ENCODE measurements around the gene KLC1. TPM values are rescaled to one million over a fixed set of nuclear protein-coding genes. Genes with fewer than 3 reads are reported as not detected.

KLC1 gene
- total RNA-seq, 2 experiments from 2014 or later, result 137 to 140 TPM

DNA sequence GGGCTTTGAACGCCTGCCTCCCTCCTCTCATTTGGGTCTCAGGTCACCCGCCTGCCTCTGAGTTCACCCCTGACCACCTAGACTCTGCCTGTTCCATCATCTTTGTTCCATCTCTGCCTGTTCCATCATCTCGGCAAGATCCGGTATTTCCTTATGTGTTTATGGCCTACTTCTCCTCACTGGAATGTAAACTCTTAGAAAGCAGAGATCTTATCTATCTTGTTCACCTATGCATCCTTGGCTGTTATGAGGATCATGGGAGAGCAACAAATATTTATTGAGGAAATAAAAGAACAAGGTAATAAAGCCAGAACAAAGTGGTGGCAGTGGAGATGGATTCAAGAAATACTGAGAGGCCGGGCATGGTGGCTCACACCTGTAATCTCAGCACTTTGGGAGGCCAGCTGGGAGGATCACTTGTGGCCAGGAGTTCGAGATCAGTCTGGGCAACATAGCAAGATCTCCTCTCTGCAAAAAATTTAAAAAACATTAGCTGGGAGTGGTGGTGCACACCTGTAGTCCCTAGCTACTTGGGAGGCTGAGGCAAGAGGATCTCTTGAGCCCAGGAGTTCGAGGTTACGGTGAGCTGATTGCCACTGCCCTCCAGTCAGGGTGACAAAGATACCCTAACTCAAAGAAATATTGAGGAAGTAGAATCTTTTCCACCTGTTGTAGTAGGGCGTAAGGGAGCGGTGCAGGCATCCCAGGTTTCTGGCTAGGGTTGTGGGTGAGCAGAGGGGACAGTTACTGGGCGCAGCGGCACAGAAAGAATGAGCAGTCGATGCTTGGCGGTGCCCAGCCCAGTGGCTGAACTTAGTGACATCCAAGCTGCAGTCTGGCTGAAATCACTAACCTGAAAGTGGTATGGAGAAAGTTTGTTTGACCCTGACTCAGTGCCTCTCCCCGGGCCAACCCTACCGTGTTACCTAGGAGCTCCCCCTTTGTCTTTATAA, 1.7 kb upstream of the KLC1 start:
- ChIA-PET CTCF (no interaction called here), POLR2A (no interaction called here)
- H3K4me1 Mint-ChIP-seq (ENCODE audit: low read depth), result peaks cover 39% of the 10 kb centered on the region
- peaks cover 3% of the 10 kb centered on the region for H3K36me3 Mint-ChIP-seq (ENCODE audit: low read depth)
- no peaks in the 10 kb centered on the region for H3K9me3 Mint-ChIP-seq (ENCODE audit: insufficient read depth)
- peaks cover 3% of the 10 kb centered on the region for H3K27me3 Mint-ChIP-seq (ENCODE audit: low read depth)
- H3K27ac Mint-ChIP-seq, result peak overlapping the region; percentile 52
- H3K4me3 Mint-ChIP-seq, result peak overlapping the region; percentile 77
- ATAC-seq, result no peak
- no peak for DNase-seq

DNA sequence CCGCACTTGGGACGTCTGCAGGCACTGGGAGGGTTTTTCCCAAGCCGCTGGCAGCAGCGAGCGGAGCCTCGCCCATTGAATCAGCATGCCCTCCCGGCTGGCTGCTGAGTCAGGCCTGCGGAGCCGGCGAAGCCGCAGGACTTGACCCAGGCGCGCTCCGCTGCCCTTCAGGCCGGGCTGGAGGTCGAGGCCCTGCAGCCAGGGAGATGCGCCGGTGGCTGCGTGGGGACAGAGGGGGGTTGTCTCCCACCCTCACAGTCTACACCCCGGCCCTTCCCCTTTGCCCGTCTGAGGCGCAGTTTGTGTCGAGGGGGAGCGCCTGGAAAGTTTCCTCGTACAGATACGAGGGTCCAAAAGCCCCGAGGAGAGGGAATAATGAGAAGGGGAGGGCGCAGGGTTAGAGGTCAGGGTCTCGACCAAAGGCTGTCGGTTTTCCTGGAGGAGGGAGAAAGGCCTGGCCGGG, 759 bp upstream of the KLC1 start:
- CTCF ChIA-PET, result no interaction called here
- peak overlapping the region; percentile 77 for H3K4me3 Mint-ChIP-seq
- H3K27me3 Mint-ChIP-seq (ENCODE audit: low read depth), result peaks cover 3% of the 10 kb centered on the region
- DNase-seq (no peak), ATAC-seq (no peak)
- POLR2A ChIA-PET, result interaction anchor here (0.7 to 2.1 kb wide), 5 partner anchors 19 to 196 kb away, joined by 3 to 10 read pairs (median 3); partner anchors contain the start of genes BAG5, COA8 and XRCC3
- peaks cover 45% of the 10 kb centered on the region for H3K4me1 Mint-ChIP-seq (ENCODE audit: low read depth)
- H3K27ac Mint-ChIP-seq, result peak overlapping the region; percentile 86
- H3K36me3 Mint-ChIP-seq (ENCODE audit: low read depth), result peaks cover 6% of the 10 kb centered on the region
- no peaks in the 10 kb centered on the region for H3K9me3 Mint-ChIP-seq (ENCODE audit: insufficient read depth)

DNA sequence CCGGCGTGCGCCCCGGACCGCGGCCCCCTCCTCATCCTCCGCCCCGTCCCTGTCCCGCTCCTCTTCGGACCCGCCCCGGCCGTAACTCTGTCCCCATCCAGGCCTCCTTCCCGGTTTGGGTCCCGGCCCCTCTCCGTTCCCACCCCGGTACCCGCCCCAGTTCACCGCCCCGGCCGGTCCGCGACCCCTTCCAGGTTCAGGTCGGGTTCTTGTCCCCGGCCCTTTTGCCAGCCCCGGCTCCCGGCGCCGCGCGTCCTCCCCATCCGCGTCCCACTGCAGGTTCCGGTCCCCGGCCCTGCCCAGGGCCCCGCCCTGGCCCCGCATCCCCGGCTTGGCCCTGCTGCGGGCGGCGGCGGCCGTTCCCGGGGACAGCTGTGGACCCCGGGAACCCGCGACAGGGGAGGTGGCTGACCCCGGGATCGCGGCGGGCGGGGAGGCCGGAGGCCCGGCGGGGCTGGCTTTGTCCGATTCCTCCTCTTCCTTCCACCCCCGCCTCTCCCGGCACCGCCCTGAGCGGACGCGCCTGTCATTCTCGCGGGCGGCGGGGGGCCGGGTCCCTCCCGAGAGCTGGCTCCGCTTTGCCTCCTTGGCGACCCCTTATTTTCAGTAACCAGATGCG, 601 bp downstream of the KLC1 start:
- POLR2A ChIA-PET, result interaction anchor here (0.6 to 2.1 kb wide), 8 partner anchors 15 to 236 kb away, joined by 3 to 10 read pairs (median 3); partner anchors contain the start of genes BAG5, COA8, TRMT61A and XRCC3
- peak; percentile 68 for ATAC-seq
- peaks cover 43% of the 10 kb centered on the region for H3K4me1 Mint-ChIP-seq (ENCODE audit: low read depth)
- H3K4me3 Mint-ChIP-seq, result peak overlapping the region; percentile 87
- peak overlapping the region; percentile 92 for H3K27ac Mint-ChIP-seq
- peak; percentile 62 for DNase-seq
- H3K9me3 Mint-ChIP-seq (ENCODE audit: insufficient read depth), result no peaks in the 10 kb centered on the region
- peaks cover 3% of the 10 kb centered on the region for H3K27me3 Mint-ChIP-seq (ENCODE audit: low read depth)
- peaks cover 13% of the 10 kb centered on the region for H3K36me3 Mint-ChIP-seq (ENCODE audit: low read depth)
- CTCF ChIA-PET, result no interaction called here

GRCh38 chr14:103630364-103631108, 1.5 kb downstream of the KLC1 start:
- H3K27ac Mint-ChIP-seq, result peak overlapping the region; percentile 60
- H3K27me3 Mint-ChIP-seq (ENCODE audit: low read depth), result peaks cover 3% of the 10 kb centered on the region
- ChIA-PET POLR2A (interaction anchor here (0.6 to 2.1 kb wide), 3 partner anchors 69 to 237 kb away, joined by 3 to 10 read pairs (median 3); partner anchors contain the start of genes BAG5, COA8, XRCC3 and ZFYVE21), CTCF (no interaction called here)
- DNase-seq (no peak), ATAC-seq (no peak)
- peak overlapping the region; percentile 87 for H3K4me3 Mint-ChIP-seq
- H3K36me3 Mint-ChIP-seq (ENCODE audit: low read depth), result peaks cover 19% of the 10 kb centered on the region
- H3K4me1 Mint-ChIP-seq (ENCODE audit: low read depth), result peaks cover 42% of the 10 kb centered on the region
- H3K9me3 Mint-ChIP-seq (ENCODE audit: insufficient read depth), result no peaks in the 10 kb centered on the region

- H3K4me1 Mint-ChIP-seq (ENCODE audit: low read depth), result peaks cover 39% of the 10 kb centered on the region
- ChIA-PET CTCF (no interaction called here), POLR2A (interaction anchor here (0.6 kb wide), 1 partner anchor 31 kb away, joined by 4 read pairs; no protein-coding TSS in a partner anchor)
- H3K27ac Mint-ChIP-seq, result no peak overlapping the region
- peaks cover 31% of the 10 kb centered on the region for H3K36me3 Mint-ChIP-seq (ENCODE audit: low read depth)
- no peaks in the 10 kb centered on the region for H3K9me3 Mint-ChIP-seq (ENCODE audit: insufficient read depth)
- no peaks in the 10 kb centered on the region for H3K27me3 Mint-ChIP-seq (ENCODE audit: low read depth)
- no peak for ATAC-seq
- H3K4me3 Mint-ChIP-seq, result no peak overlapping the region
- no peak for DNase-seq
Measured at GRCh38 chr14:103633391-103633790, 4.4 kb downstream of the KLC1 start.

DNA sequence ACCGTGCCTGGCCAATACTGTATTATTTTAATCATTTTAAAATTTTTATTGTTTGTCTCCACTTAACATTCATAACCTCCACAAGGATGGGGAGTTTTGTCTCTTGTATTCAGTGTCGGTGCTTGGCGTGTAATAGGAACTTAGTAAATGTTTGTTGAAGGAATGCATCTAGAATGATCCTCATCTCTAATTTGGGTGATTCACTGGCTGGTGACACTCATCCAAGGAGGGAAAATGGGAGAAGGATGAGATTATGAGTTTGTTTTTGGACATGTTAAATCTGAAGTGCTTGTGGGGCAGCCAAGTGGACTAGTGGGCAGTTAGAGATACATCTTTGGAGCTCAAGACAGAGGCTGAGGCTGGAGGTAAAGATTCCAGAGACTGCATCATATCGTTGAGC, 5.1 kb downstream of the KLC1 start:
- no peak for DNase-seq
- no peaks in the 10 kb centered on the region for H3K27me3 Mint-ChIP-seq (ENCODE audit: low read depth)
- peaks cover 36% of the 10 kb centered on the region for H3K36me3 Mint-ChIP-seq (ENCODE audit: low read depth)
- no peaks in the 10 kb centered on the region for H3K9me3 Mint-ChIP-seq (ENCODE audit: insufficient read depth)
- POLR2A ChIA-PET, result no interaction called here
- no peak overlapping the region for H3K4me3 Mint-ChIP-seq
- H3K27ac Mint-ChIP-seq, result no peak overlapping the region
- CTCF ChIA-PET, result no interaction called here
- H3K4me1 Mint-ChIP-seq (ENCODE audit: low read depth), result peaks cover 41% of the 10 kb centered on the region
- ATAC-seq, result no peak

GRCh38 chr14:103638594-103638993, 9.6 kb downstream of the KLC1 start:
- DNase-seq (no peak), ATAC-seq (no peak)
- POLR2A ChIA-PET, result no interaction called here
- CTCF ChIA-PET, result no interaction called here
- no peak overlapping the region for H3K4me3 Mint-ChIP-seq
- no peaks in the 10 kb centered on the region for H3K27me3 Mint-ChIP-seq (ENCODE audit: low read depth)
- H3K36me3 Mint-ChIP-seq (ENCODE audit: low read depth), result peaks cover 27% of the 10 kb centered on the region
- peaks cover 25% of the 10 kb centered on the region for H3K4me1 Mint-ChIP-seq (ENCODE audit: low read depth)
- H3K27ac Mint-ChIP-seq, result no peak overlapping the region
- no peaks in the 10 kb centered on the region for H3K9me3 Mint-ChIP-seq (ENCODE audit: insufficient read depth)

DNA sequence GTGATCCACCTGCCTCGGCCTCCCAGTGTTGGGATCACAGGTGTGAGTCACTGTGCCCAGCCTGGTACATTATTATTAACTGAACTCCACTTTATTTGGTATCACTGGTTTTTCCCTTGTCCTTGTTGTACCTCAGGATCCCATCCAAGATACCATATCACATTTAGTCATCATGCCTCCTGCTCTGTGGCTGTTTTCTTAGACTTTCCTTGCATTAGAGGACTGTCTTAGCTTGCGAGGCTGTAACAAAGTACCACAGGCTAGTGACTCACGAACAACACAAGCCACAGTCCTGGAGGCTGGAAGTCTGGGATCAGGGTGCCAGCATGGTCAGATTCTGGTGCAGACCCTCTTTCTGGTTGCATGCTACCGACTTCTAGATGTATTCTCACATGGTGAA, 12.2 kb downstream of the KLC1 start:
- Mint-ChIP-seq H3K27ac (no peak overlapping the region), H3K4me3 (no peak overlapping the region), H3K9me3 (ENCODE audit: insufficient read depth) (no peaks in the 10 kb centered on the region), H3K36me3 (ENCODE audit: low read depth) (peaks cover 12% of the 10 kb centered on the region), H3K27me3 (ENCODE audit: low read depth) (no peaks in the 10 kb centered on the region), H3K4me1 (ENCODE audit: low read depth) (peaks cover 6% of the 10 kb centered on the region)
- ATAC-seq (no peak), DNase-seq (no peak)
- POLR2A ChIA-PET, result no interaction called here
- CTCF ChIA-PET, result interaction anchor here (1.0 kb wide), 1 partner anchor 36 kb away, joined by 3 read pairs; no protein-coding TSS in a partner anchor

- H3K4me3 Mint-ChIP-seq, result no peak overlapping the region
- CTCF ChIA-PET, result no interaction called here
- no peak for ATAC-seq
Measured at GRCh38 chr14:103646189-103646588, 17.2 kb downstream of the KLC1 start.

DNA sequence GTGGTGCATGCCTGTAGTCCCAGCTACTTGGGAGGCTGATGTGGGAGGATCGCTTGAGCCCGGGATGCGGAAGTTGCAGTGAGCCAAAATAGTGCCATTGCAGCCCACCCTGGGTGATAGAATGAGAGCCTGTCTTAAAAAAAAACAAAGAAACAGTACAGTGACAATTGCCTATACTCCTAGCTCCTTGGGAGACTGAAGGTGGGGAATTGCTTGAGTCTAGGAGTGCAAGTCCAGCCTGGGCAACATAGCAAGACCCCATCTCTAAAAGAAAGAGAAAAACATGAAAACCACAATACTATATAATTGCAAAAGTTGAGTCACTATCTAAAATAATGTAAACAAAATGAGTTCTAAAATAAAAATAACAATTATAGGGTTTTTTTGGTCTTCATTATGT, 20.0 kb downstream of the KLC1 start:
- ChIA-PET CTCF (no interaction called here), POLR2A (no interaction called here)
- no peaks in the 10 kb centered on the region for H3K4me1 Mint-ChIP-seq (ENCODE audit: low read depth)
- no peak overlapping the region for H3K27ac Mint-ChIP-seq
- H3K36me3 Mint-ChIP-seq (ENCODE audit: low read depth), result peaks cover 5% of the 10 kb centered on the region
- ATAC-seq (no peak), DNase-seq (no peak)
- H3K9me3 Mint-ChIP-seq (ENCODE audit: insufficient read depth), result no peaks in the 10 kb centered on the region
- H3K4me3 Mint-ChIP-seq, result no peak overlapping the region
- no peaks in the 10 kb centered on the region for H3K27me3 Mint-ChIP-seq (ENCODE audit: low read depth)

More at GRCh38 chr14:103646189-103646588, 17.2 kb downstream of the KLC1 start:
- POLR2A ChIA-PET, result no interaction called here
- no peak overlapping the region for H3K27ac Mint-ChIP-seq
- no peaks in the 10 kb centered on the region for H3K27me3 Mint-ChIP-seq (ENCODE audit: low read depth)
- no peak for DNase-seq
- no peaks in the 10 kb centered on the region for H3K36me3 Mint-ChIP-seq (ENCODE audit: low read depth)
- H3K4me1 Mint-ChIP-seq (ENCODE audit: low read depth), result peaks cover 2% of the 10 kb centered on the region
- no peaks in the 10 kb centered on the region for H3K9me3 Mint-ChIP-seq (ENCODE audit: insufficient read depth)

DNA sequence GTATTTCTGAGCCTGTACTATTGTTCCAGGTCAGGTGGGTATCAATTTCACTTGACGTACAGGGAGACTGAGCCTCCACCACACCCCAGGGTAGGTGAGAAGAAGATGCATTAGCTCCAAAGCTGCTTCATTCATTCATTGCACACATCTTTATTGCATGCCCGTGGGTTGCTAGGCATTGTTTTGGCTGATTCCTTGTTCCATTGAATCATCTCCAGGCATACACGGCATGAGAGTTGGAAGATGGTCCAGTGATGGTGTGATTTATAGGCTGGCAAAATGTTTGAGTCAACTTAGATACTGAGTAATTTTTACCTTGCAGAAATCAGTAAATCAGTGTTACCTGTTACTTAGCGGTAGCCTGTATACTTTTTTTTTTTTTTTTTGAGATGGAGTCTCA, 21.2 kb downstream of the KLC1 start:
- no peak for DNase-seq

More for the DNA sequence above, 21.2 kb downstream of the KLC1 start:
- Mint-ChIP-seq H3K9me3 (ENCODE audit: insufficient read depth) (no peaks in the 10 kb centered on the region), H3K4me3 (no peak overlapping the region), H3K4me1 (ENCODE audit: low read depth) (no peaks in the 10 kb centered on the region), H3K27me3 (ENCODE audit: low read depth) (no peaks in the 10 kb centered on the region), H3K27ac (no peak overlapping the region), H3K36me3 (ENCODE audit: low read depth) (peaks cover 9% of the 10 kb centered on the region)
- POLR2A ChIA-PET, result no interaction called here
- ATAC-seq, result no peak
- CTCF ChIA-PET, result no interaction called here
